Activated naive CD8-positive, alpha-beta T cell treated with anti-CD3 and anti-CD28 coated beads, Interleukin-2, amount 50 U/mL, for 24 hours (primary cell): ENCODE measurements around the gene OR2A7.
"Not testable (repeated sequence)": the region's sequence is repeated elsewhere in the genome, so short reads cannot be mapped to it uniquely, and the experiment has no call there.

Experiments
- ATAC-seq: fragments of 150-1000 bp; cut with Tn5 transposase; one replicate; pipeline ENCODE4 v1.10.0; 2021
- DNase-seq: peaks from one replicate; pipeline ENCODE4 v3.0.0; 2021
- H3K27ac Mint-ChIP-seq: one replicate; pipeline ENCODE4 v1.8.0; 2021; ENCODE audit warnings: mild to moderate bottlenecking, mixed read lengths
- H3K27me3 Mint-ChIP-seq: one replicate; pipeline ENCODE4 v1.8.0; 2021; ENCODE audit warnings: mixed read lengths
- H3K36me3 Mint-ChIP-seq: one replicate; pipeline ENCODE4 v1.8.0; 2021; ENCODE audit warnings: low read depth, mixed read lengths
- H3K4me1 Mint-ChIP-seq: one replicate; pipeline ENCODE4 v1.8.0; 2021; ENCODE audit warnings: mixed read lengths
- H3K4me3 Mint-ChIP-seq: one replicate; pipeline ENCODE4 v1.8.0; 2021; ENCODE audit warnings: mild to moderate bottlenecking, moderate library complexity, mixed read lengths
- H3K9me3 Mint-ChIP-seq: one replicate; pipeline ENCODE4 v1.8.0; 2021; ENCODE audit warnings: mixed read lengths

OR2A7 gene

GRCh38 chr7:144280010-144280409, 15.4 kb upstream of the OR2A7 start:
- not testable (repeated sequence) for DNase-seq, ATAC-seq, H3K36me3 Mint-ChIP-seq, H3K4me1 Mint-ChIP-seq, H3K9me3 Mint-ChIP-seq, H3K27ac Mint-ChIP-seq, H3K27me3 Mint-ChIP-seq, H3K4me3 Mint-ChIP-seq

GRCh38 chr7:144275281-144275680, 10.7 kb upstream of the OR2A7 start:
- not testable (repeated sequence) for H3K36me3 Mint-ChIP-seq, H3K27me3 Mint-ChIP-seq, H3K9me3 Mint-ChIP-seq, H3K4me3 Mint-ChIP-seq, ATAC-seq, DNase-seq, H3K4me1 Mint-ChIP-seq, H3K27ac Mint-ChIP-seq

- H3K4me1 Mint-ChIP-seq, H3K4me3 Mint-ChIP-seq, H3K27me3 Mint-ChIP-seq, H3K36me3 Mint-ChIP-seq, ATAC-seq, DNase-seq, H3K9me3 Mint-ChIP-seq, H3K27ac Mint-ChIP-seq: not testable (repeated sequence)
Observed at GRCh38 chr7:144269188-144269587, 4.6 kb upstream of the OR2A7 start, which contains the start of gene CTAGE8. Gene CTAGE8 (minus strand): TSS chr7:144269288. CDS start chr7:144269250, 38 bp downstream.

GRCh38 chr7:144262128-144262527, 2.5 kb downstream of the OR2A7 start:
- not testable (repeated sequence) for H3K4me3 Mint-ChIP-seq, ATAC-seq, H3K4me1 Mint-ChIP-seq, H3K27ac Mint-ChIP-seq, H3K9me3 Mint-ChIP-seq, DNase-seq, H3K27me3 Mint-ChIP-seq, H3K36me3 Mint-ChIP-seq

GRCh38 chr7:144259067-144259466, 5.5 kb downstream of the OR2A7 start:
- not testable (repeated sequence) for ATAC-seq, H3K27ac Mint-ChIP-seq, H3K9me3 Mint-ChIP-seq, H3K4me3 Mint-ChIP-seq, DNase-seq, H3K4me1 Mint-ChIP-seq, H3K27me3 Mint-ChIP-seq, H3K36me3 Mint-ChIP-seq

GRCh38 chr7:144256112-144256511, 8.5 kb downstream of the OR2A7 start:
- Mint-ChIP-seq H3K36me3 (no peaks in the 10 kb centered on the region), H3K4me3 (no peak overlapping the region), H3K9me3 (no peaks in the 10 kb centered on the region), H3K27ac (no peak overlapping the region), H3K4me1 (no peaks in the 10 kb centered on the region), H3K27me3 (no peaks in the 10 kb centered on the region)
- DNase-seq (no peak), ATAC-seq (no peak)

- no peaks in the 10 kb centered on the region for H3K27me3 Mint-ChIP-seq
- no peak overlapping the region for H3K4me3 Mint-ChIP-seq
- H3K9me3 Mint-ChIP-seq = no peaks in the 10 kb centered on the region
- no peak overlapping the region for H3K27ac Mint-ChIP-seq
- ATAC-seq (no peak), DNase-seq (no peak)
- H3K36me3 Mint-ChIP-seq = no peaks in the 10 kb centered on the region
- no peaks in the 10 kb centered on the region for H3K4me1 Mint-ChIP-seq
Observed at GRCh38 chr7:144255471-144255897, 9.1 kb downstream of the OR2A7 start.

GRCh38 chr7:144252307-144252706, 12.3 kb downstream of the OR2A7 start:
- not testable (repeated sequence) for DNase-seq, H3K27me3 Mint-ChIP-seq, H3K4me1 Mint-ChIP-seq, H3K36me3 Mint-ChIP-seq, H3K27ac Mint-ChIP-seq, H3K9me3 Mint-ChIP-seq, H3K4me3 Mint-ChIP-seq, ATAC-seq

- not testable (repeated sequence) for H3K4me1 Mint-ChIP-seq, H3K27ac Mint-ChIP-seq, ATAC-seq, H3K4me3 Mint-ChIP-seq, H3K27me3 Mint-ChIP-seq, DNase-seq, H3K36me3 Mint-ChIP-seq, H3K9me3 Mint-ChIP-seq
Observed at GRCh38 chr7:144247674-144248330, 16.8 kb downstream of the OR2A7 start.

GRCh38 chr7:144246967-144247366, 17.6 kb downstream of the OR2A7 start:
- not testable (repeated sequence) for H3K36me3 Mint-ChIP-seq, H3K4me1 Mint-ChIP-seq, H3K9me3 Mint-ChIP-seq, DNase-seq, H3K4me3 Mint-ChIP-seq, ATAC-seq, H3K27ac Mint-ChIP-seq, H3K27me3 Mint-ChIP-seq

- not testable (repeated sequence) for H3K27ac Mint-ChIP-seq, DNase-seq, H3K36me3 Mint-ChIP-seq, H3K9me3 Mint-ChIP-seq, H3K27me3 Mint-ChIP-seq, ATAC-seq, H3K4me3 Mint-ChIP-seq, H3K4me1 Mint-ChIP-seq
Observed at GRCh38 chr7:144245372-144245771, 19.2 kb downstream of the OR2A7 start.

- ATAC-seq, DNase-seq, H3K9me3 Mint-ChIP-seq, H3K4me3 Mint-ChIP-seq, H3K27me3 Mint-ChIP-seq, H3K36me3 Mint-ChIP-seq, H3K27ac Mint-ChIP-seq, H3K4me1 Mint-ChIP-seq: not testable (repeated sequence)
Observed at GRCh38 chr7:144239365-144239764, 25.2 kb downstream of the OR2A7 start, which contains the start of gene OR2A42. Gene OR2A42 (minus strand): TSS chr7:144239605. CDS start chr7:144232843, 6,762 bp downstream.

GRCh38 chr7:144238530-144239082, 26.0 kb downstream of the OR2A7 start:
- not testable (repeated sequence) for H3K27me3 Mint-ChIP-seq, H3K4me3 Mint-ChIP-seq, H3K4me1 Mint-ChIP-seq, H3K36me3 Mint-ChIP-seq, ATAC-seq, DNase-seq, H3K27ac Mint-ChIP-seq, H3K9me3 Mint-ChIP-seq

GRCh38 chr7:144233039-144233438, 31.6 kb downstream of the OR2A7 start:
- H3K36me3 Mint-ChIP-seq = not testable (repeated sequence)

GRCh38 chr7:144231027-144231426, 33.6 kb downstream of the OR2A7 start:
- H3K9me3 Mint-ChIP-seq, H3K27ac Mint-ChIP-seq, H3K4me3 Mint-ChIP-seq, H3K4me1 Mint-ChIP-seq, ATAC-seq, H3K36me3 Mint-ChIP-seq, H3K27me3 Mint-ChIP-seq, DNase-seq: not testable (repeated sequence)

More at GRCh38 chr7:144233039-144233438, 31.6 kb downstream of the OR2A7 start:
- H3K27ac Mint-ChIP-seq, H3K4me3 Mint-ChIP-seq, H3K27me3 Mint-ChIP-seq, H3K4me1 Mint-ChIP-seq, DNase-seq, ATAC-seq, H3K9me3 Mint-ChIP-seq: not testable (repeated sequence)
